ENCODE data around the gene FUT7. TPM values are rescaled to one million over a fixed set of nuclear protein-coding genes. Genes with fewer than 3 reads are reported as not detected.

FUT7 gene, protein sequence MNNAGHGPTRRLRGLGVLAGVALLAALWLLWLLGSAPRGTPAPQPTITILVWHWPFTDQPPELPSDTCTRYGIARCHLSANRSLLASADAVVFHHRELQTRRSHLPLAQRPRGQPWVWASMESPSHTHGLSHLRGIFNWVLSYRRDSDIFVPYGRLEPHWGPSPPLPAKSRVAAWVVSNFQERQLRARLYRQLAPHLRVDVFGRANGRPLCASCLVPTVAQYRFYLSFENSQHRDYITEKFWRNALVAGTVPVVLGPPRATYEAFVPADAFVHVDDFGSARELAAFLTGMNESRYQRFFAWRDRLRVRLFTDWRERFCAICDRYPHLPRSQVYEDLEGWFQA
- total RNA-seq (0.60 TPM), polyA plus RNA-seq (ENCODE audit: insufficient read depth, low read depth, low replicate concordance) (not detected)
- long read RNA-seq, donor 1, result 0 reads
- long read RNA-seq, donor 2, result 0 reads
- long read RNA-seq, donor 3, result 0 reads
- long read RNA-seq, donor 4, result 0 reads
- long read RNA-seq, donor 5, result 0 reads
- long read RNA-seq, donor 6, result 0 reads
- long read RNA-seq, donor 7, partial matches to known transcripts, result 0 of 1 reads
- long read RNA-seq, donor 7, other reads (novel, unspliced or antisense), result 1 of 1 reads
- long read RNA-seq, donor 8, result 0 reads
- long read RNA-seq, donor 9, result 0 reads
- long read RNA-seq, donor 10, result 0 reads

DNA sequence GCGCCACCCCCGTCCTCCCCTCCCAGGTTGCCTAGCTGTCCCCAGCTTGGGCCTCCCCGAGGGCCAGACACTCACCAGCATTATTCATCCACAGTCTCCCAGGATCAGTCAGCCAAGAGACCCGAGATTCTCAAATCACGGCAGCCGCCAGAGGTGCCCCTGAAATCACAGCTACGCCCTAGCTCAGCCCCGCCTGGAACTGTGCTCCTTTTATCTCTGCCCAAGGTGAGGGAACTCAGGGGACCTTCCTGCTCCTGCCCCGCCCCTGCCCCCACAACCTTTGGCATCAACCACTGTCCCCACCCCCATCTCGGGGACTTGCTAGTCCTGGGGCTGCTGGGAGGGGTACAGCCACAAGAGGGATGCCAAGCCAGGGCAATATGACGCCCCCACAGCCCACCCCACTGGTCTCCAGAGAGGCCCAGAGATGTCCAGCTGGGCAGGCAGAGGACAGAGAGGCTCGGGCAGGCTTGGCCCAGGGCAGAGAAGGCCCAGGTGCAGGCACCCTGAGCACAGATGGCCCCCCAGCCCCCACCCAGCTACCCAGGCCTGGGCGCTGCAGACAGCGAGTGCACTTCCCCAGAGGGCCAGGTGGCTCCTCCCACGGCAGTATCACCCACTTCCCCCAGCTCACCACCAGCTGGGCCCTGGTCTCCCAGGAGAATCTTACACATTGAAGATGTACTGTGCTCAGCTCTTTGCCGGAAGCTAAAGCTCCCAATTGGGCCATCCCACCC is at the start of gene FUT7:
FUT7 (minus strand) TSS at position 185 of the 737 bp plus-strand sequence; CDS start at position 88, 97 bp downstream.
- TF ChIP-seq, protein P1, sequence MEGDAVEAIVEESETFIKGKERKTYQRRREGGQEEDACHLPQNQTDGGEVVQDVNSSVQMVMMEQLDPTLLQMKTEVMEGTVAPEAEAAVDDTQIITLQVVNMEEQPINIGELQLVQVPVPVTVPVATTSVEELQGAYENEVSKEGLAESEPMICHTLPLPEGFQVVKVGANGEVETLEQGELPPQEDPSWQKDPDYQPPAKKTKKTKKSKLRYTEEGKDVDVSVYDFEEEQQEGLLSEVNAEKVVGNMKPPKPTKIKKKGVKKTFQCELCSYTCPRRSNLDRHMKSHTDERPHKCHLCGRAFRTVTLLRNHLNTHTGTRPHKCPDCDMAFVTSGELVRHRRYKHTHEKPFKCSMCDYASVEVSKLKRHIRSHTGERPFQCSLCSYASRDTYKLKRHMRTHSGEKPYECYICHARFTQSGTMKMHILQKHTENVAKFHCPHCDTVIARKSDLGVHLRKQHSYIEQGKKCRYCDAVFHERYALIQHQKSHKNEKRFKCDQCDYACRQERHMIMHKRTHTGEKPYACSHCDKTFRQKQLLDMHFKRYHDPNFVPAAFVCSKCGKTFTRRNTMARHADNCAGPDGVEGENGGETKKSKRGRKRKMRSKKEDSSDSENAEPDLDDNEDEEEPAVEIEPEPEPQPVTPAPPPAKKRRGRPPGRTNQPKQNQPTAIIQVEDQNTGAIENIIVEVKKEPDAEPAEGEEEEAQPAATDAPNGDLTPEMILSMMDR (IDR thresholded peaks at IDR 0.05; ENCODE audit: borderline replicate concordance, extremely low read depth, insufficient read depth), result no peak
- H3K9me3 ChIP-seq (ENCODE audit: control insufficient read depth in 2 of 3, insufficient read depth in 1 of 3, low read length in 3 of 3), result no peaks in the 10 kb centered on the region
- H3K27me3 ChIP-seq (ENCODE audit: control insufficient read depth, insufficient read depth, low read length), result no peaks in the 10 kb centered on the region
- no peak for FAIRE-seq
- H3K36me3 ChIP-seq (ENCODE audit: control insufficient read depth in 2 of 3, insufficient read depth in 3 of 3, low read length in 3 of 3), result no peaks in the 10 kb centered on the region
- no peak within 1 kb of the TSS for H3K27ac ChIP-seq (ENCODE audit: low read depth in 2 of 2, low read length in 2 of 2)
- H3K4me3 ChIP-seq (ENCODE audit: low read length in 3 of 3), result no peak within 1 kb of the TSS
- intact Hi-C loops (cut with DNase I), result loop anchor here (10.0 kb wide), 1 partner anchor 247 kb away; no protein-coding TSS in a partner anchor
- H3K4me1 ChIP-seq (ENCODE audit: control insufficient read depth in 2 of 3, insufficient read depth in 2 of 3, low read depth in 1 of 3, low read length in 3 of 3), result peaks cover 0 to 25% (median 15%) of the 10 kb centered on the region in 3 donors
- no peak for DNase-seq
- H3K9ac ChIP-seq (ENCODE audit: low read length in 3 of 3), result no peak within 1 kb of the TSS

DNA sequence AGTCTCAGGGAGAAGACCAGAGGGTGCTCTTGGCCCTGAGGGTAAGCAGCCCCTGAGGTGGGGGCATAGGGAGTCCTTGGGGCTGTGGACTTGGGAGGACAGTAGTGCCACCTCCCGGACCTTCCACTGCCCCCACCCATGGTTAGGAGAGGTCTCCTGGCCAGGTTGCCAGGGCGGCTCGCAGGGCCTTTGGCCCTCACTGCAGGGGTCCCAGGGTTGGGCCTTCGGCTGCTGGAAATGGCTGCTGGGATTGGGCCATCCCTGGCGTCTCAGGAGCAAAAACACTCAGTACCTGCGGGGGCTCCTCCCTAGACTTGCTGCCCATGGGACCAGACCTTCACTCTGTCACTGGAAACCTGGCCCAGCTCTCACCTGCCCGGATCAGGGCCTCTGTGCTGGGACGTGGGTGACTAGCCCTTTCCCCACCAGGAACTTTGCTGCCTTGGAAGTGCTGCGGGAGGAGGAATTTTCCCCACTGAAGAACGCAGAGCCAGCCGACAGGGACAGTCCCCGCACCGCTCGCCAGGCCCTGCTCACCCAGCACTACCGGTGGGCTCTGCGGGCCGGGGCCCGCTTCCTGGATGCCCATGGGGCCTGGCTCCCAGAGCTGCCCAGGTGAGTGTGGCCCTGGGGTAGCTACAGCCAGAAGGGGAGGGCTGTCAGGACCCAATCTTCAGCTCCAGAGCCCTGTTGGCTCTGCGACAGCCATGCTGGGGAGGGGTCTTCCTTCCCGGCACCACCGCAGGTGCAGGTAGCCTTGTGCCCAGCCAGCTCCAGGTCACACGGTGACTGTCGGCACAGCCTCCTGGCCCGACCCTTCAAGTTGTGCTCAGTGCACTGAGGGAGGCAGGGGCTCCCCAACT is 48.6 kb upstream of the FUT7 start:
- intact Hi-C loops (cut with DNase I), result no loop called here
- H3K4me1 ChIP-seq (ENCODE audit: control insufficient read depth in 2 of 3, insufficient read depth in 2 of 3, low read depth in 1 of 3, low read length in 3 of 3), result peaks cover 0 to 9% (median 0%) of the 10 kb centered on the region in 3 donors
- H3K27me3 ChIP-seq (ENCODE audit: control insufficient read depth, insufficient read depth, low read length), result peaks cover 11% of the 10 kb centered on the region
- FAIRE-seq (no peak), DNase-seq (peak in 1 of 5 donors; percentile 39)
- no peak overlapping the region for H3K9ac ChIP-seq (ENCODE audit: low read length in 3 of 3)
- no peaks in the 10 kb centered on the region for H3K9me3 ChIP-seq (ENCODE audit: control insufficient read depth in 2 of 3, insufficient read depth in 1 of 3, low read length in 3 of 3)
- no peak overlapping the region for H3K27ac ChIP-seq (ENCODE audit: low read depth in 2 of 2, low read length in 2 of 2)
- TF ChIP-seq, protein P1 (IDR thresholded peaks at IDR 0.05; ENCODE audit: borderline replicate concordance, extremely low read depth, insufficient read depth), result no peak
- no peak overlapping the region for H3K4me3 ChIP-seq (ENCODE audit: low read length in 3 of 3)
- H3K36me3 ChIP-seq (ENCODE audit: control insufficient read depth in 2 of 3, insufficient read depth in 3 of 3, low read length in 3 of 3), result peaks cover 0 to 14% (median 6%) of the 10 kb centered on the region in 3 donors

DNA sequence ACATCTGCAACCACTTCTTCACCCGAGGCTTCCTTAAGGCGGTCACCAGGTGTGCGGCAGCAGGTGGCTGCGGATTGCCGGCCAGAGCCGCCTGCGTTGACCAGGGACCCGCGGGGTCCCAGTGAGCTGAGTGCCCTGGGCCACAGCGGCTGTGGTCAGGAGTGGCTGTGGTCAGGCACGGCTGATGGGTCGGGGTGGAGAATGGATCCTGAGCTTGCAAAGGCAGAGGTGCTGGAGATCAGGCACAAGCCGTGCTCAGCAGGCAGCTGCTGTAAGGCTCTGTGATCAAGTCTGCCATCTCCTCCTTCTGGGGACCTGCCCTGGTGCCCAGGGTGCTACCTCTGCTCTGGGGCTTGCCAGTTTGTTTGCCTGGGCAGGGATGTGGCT is 47.5 kb upstream of the FUT7 start:
- no peaks in the 10 kb centered on the region for H3K9me3 ChIP-seq (ENCODE audit: control insufficient read depth in 2 of 3, insufficient read depth in 1 of 3, low read length in 3 of 3)
- H3K4me1 ChIP-seq (ENCODE audit: control insufficient read depth in 2 of 3, insufficient read depth in 2 of 3, low read depth in 1 of 3, low read length in 3 of 3), result peaks cover 0 to 9% (median 0%) of the 10 kb centered on the region in 3 donors
- H3K27me3 ChIP-seq (ENCODE audit: control insufficient read depth, insufficient read depth, low read length), result peaks cover 11% of the 10 kb centered on the region
- H3K36me3 ChIP-seq (ENCODE audit: control insufficient read depth in 2 of 3, insufficient read depth in 3 of 3, low read length in 3 of 3), result peaks cover 0 to 14% (median 6%) of the 10 kb centered on the region in 3 donors
- H3K27ac ChIP-seq (ENCODE audit: low read depth in 2 of 2, low read length in 2 of 2), result no peak overlapping the region
- no peak overlapping the region for H3K9ac ChIP-seq (ENCODE audit: low read length in 3 of 3)
- no peak overlapping the region for H3K4me3 ChIP-seq (ENCODE audit: low read length in 3 of 3)
- peak in 1 of 5 donors; percentile 44 for DNase-seq
- no peak for FAIRE-seq
- TF ChIP-seq, protein P1 (IDR thresholded peaks at IDR 0.05; ENCODE audit: borderline replicate concordance, extremely low read depth, insufficient read depth), result no peak
- intact Hi-C loops (cut with DNase I), result no loop called here
